GM18502 (cell line): ENCODE data around the gene COL18A1.

Source experiments
- ATAC-seq: cut with Tn5 transposase; IDR thresholded peaks from one replicate; pipeline ENCODE4 v1.9.1; 2021; ENCODE audit warnings: mild to moderate bottlenecking; ENCODE audit not compliant: unreplicated experiment, poor library complexity

The COL18A1 gene

DNA sequence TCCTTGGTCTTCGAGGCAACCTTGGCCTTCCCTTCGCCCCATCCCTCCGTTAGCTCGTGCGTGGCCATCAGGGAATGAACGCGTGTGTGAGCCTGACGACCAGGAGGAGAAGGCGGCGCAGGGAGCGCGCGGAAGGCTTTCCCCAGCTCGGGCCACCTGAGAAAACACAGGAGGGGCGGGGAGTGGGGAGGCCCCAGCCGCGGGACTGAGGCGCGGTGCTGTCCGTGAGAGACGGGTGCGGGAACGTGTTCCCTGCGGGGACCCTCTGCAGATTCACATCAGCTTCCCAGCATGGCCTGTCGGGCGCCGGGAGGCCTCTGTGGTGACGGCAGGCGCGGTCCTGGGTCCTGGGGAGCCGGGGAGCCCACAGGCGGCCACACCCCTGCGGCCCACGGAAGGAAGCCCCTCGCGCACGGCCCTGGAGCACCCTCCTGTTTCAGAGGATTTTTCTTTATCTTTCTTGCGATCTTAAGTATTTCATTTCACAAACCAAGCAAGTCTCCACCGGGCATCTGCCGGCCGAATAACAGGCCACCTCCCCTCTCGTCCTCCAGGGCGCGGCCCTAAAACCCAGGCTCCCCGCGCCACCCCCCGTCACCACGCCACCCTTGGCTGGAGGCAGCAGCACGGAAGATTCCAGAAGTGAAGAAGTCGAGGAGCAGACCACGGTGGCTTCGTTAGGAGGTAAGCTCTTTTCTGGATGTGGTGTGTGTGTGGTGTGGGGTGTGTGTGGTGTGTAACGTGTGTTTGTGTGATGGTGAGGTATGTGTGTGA is 71.0 kb downstream of the COL18A1 start:
- ATAC-seq = no peak

DNA sequence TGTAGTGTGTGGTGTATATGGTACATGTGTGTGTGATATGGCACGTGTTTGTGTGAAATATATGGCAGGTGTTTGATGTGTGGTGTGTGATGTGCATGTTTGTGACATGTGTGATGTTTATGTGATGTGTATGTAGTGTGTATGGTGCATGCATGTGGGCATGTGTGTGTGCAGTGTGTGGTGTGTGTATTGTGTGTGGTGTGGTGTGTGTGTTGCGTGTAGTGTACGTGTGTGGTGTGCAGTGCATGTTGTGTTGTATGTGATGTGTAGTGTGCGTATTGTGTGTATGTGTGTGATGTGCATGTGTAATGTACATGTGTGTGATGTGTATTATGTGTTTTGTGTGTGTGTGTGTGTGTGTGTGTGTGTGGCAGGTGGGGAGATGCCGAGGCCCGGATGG is 71.6 kb downstream of the COL18A1 start:
- ATAC-seq = no peak

DNA sequence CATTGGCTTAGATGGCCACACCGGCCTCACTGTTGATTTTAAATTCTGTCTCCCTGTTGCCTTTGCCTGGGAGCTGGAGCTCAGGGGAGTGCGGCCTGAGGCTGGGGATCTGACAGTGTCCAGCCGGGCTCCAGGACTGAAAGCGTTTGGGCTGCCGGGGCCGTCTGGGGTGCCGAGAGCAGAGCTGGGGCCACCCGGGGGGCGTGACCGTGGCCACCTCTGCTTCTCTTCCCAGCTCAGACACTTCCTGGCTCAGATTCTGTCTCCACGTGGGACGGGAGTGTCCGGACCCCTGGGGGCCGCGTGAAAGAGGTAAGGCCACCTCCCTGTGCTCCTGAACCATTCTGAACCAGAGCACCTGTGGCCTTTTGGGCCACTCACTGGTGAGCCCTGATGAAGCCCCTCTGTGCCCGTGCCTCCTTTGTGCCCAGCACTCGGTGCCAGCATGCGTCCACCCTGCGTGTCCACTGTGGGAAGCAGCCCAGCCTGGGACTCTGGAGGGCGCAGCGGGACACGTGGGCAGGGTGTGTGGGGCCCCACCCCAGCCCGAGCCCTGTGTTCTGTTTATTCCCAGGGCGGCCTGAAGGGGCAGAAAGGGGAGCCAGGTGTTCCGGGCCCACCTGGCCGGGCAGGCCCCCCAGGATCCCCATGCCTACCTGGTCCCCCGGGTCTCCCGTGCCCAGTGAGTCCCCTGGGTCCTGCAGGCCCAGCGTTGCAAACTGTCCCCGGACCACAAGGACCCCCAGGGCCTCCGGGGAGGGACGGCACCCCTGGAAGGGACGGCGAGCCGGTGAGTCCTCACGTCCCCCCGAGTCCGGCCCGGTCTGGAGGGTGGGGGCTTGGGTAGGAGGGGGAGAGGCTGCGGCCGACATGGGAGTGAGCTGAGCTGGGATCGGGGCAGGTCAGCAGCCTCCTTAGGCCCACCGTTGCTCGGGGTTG is 72.5 kb downstream of the COL18A1 start:
- ATAC-seq = no peak

DNA sequence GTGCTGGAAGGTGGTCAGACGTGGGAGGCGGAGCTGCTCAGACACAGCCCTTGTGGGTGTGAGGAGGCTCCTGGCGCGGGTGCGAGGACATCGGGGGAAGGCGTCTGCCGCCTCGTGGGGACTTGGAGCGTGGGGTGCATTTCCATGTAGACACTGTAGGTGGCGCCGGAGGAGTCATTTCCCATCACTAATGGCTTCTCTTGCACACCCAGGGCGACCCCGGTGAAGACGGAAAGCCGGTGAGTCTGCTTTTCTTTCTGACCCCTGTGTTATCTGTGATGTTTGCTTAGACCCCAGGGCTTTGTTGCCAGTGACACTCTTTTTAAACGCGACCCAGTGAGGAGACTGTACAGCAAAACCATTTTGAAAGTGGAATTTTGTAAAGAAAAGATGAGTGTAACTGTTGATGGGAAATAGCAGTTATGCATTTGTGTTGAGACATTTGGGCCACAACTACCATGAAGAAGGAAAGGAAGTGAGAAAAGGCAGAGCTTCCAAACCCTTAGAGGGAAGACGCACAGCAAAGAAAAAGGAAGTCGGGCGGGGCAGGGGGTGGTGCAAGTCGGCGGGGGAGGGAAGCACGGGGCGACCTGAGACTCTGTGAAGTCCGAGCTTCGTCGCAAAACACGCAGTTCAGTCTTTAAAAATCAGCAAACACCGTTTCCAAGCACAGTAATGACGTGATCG is 73.3 kb downstream of the COL18A1 start:
- ATAC-seq = no peak

DNA sequence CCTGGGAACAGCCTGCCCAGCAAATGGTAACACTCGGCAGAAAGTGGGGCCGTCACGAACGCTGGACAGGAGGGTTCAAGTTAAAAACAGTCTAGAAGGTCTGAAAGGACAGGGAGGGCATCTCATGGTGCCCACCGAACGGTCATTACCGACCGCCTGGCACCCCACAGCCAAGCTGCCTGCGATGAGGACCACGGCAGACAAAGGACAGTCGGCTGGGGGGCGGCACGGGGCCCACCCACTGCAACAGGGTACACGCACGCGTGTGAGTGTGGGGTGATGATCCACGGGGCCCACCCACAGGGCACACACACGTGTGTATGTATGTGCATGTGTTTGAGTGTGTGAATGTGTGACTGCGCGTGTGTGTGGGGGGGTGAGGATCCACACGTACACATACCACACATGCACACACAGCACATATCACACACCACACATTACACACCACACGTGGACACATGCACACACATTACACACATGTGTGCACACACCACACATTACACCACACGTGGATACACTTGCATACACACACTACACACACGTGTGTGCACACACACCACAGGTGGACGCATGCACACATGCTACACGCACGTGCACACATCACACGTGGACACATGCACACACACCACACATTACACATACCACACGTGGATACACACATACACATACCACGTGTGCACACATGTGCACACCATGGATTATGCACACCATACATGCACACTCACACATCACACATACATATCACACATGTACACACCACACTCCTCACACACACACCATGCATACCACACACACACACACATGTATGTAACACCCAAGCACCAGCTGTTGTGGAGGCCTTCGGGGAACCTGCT is 74.1 kb downstream of the COL18A1 start:
- no peak for ATAC-seq

DNA sequence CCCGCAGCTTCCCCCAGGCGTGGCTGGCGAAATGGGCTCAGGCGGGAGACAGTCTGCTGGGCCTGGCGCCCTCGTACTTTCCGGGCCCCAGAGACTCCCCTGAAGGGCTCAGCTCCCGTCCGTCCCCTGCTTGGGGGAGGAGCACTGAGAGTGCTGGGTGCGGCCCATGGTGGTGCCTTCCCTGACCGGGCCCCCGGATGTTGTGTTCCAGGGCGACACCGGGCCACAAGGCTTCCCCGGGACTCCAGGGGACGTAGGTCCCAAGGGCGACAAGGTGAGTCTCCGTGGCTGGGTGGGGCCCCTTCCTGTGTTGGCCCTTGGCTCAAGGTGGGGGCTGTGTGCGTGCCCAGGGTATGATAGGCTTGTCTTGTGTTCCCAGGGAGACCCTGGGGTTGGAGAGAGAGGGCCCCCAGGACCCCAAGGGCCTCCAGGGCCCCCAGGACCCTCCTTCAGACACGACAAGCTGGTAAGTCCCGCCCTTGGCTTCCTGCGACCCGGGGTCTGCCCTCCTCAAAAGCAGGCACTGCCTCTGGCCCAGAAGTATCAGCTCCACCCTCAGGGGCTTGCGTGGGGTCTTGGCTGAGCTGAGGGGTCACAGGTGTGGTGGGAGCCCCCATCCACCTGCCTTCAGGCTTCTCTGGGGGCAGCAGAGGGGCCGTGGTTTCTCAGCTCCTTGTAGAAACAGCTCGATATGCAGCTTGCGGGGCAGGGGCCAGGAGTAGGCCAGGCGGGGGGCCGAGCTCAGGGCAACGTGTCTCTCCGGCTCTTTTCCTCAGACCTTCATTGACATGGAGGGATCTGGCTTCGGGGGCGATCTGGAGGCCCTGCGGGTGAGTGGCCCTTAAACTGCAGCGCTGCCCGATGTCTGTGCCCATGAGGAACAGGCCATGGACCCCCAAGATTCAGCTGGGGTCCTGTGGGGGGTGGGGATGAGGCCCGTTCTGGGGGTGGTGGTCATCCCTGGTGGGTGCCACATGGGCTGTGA is 75.0 kb downstream of the COL18A1 start:
- no peak for ATAC-seq

DNA sequence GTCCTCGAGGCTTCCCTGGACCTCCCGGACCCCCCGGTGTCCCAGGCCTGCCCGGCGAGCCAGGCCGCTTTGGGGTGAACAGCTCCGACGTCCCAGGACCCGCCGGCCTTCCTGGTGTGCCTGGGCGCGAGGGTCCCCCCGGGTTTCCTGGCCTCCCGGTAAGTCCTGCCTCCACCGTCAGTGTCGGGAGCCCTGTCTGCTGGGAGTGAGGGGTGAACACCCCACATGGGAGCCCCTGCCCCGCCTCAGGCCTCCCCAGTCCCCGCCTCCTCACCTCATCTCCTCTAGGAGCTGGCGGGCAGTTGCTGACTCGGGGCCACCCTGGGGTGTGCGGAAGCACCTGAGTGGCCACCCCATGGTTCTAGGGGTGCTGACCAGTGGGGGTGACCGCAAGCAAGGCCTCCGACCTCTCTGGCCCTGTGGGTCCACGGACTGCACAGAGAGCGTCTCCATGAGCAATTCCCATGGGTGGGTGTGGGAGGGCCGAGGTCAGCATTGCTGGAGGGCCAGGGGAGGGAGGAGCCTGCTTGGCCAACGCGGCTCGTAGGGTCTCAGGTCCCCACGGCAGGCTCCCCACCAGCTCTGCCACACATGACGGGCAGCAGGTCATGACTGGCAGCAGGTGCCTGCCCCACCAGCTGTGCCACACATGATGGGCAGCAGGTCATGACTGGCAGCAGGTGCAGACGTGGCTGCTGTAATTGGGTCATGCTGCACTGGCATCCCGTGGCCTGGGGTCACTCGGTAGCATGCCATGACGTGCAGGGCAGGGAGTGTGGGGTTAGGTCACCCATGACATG is 75.9 kb downstream of the COL18A1 start:
- no peak for ATAC-seq

DNA sequence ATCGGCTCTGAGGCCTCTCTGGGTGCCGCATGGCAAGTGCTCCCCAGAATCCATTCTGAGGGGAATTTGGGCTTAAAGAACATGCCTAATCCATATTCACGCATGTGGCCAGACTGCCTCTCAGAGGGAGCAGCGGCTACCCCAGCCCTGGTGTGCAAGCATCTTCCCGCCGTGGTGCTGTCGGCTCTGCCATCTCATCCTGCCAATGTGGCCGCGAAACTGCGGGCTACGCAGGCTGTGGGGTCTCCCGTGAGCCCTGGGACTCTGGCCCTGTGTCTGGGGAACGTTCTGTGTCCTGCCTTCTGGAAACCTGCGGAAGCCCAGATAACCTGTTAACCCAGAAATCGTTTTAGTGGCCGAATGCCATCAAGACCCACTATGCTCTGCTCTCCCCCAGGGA is 76.6 kb downstream of the COL18A1 start:
- no peak for ATAC-seq

DNA sequence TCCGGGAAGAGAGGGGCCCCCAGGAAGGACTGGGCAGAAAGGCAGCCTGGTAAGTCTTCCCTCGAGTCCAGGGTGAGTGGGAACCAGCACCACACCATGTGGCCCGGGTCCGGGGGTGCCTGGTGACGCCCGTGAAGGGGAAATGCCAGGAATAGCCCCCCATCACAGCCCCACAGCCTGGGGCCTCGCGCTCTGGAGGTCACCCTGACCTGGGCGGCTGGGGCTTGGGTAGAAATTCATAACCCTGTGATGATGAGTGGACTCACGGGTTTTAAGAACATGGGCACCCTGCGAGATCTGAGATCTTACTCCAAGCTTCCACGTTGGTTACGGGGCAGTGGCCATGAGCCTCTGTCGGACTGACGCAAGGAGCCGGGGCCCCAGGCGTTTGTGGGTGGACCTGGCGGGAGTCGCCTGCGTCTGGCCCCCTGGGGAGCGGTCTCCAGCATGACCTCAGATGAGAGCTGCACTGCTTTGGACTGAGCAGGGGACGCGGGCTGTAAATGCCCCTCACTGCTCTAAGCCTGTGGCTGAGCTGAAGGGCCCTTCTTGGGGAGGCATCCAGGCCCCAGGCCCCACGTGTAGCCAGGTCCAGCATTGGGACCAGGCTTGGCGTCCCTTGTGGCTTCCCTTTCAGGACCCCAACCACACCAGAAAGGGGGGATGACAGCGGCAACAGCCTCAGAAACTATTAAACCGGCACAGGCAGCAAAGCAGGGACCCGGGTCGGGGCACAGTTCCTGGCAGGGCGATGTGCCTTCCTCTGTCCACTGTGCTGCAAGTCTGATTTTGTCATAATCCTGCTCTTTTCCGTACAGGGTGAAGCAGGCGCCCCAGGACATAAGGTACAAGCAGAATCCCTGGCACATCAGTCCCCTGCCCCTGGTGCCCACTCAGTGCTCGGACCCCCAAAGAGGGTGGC is 77.3 kb downstream of the COL18A1 start:
- ATAC-seq = no peak

DNA sequence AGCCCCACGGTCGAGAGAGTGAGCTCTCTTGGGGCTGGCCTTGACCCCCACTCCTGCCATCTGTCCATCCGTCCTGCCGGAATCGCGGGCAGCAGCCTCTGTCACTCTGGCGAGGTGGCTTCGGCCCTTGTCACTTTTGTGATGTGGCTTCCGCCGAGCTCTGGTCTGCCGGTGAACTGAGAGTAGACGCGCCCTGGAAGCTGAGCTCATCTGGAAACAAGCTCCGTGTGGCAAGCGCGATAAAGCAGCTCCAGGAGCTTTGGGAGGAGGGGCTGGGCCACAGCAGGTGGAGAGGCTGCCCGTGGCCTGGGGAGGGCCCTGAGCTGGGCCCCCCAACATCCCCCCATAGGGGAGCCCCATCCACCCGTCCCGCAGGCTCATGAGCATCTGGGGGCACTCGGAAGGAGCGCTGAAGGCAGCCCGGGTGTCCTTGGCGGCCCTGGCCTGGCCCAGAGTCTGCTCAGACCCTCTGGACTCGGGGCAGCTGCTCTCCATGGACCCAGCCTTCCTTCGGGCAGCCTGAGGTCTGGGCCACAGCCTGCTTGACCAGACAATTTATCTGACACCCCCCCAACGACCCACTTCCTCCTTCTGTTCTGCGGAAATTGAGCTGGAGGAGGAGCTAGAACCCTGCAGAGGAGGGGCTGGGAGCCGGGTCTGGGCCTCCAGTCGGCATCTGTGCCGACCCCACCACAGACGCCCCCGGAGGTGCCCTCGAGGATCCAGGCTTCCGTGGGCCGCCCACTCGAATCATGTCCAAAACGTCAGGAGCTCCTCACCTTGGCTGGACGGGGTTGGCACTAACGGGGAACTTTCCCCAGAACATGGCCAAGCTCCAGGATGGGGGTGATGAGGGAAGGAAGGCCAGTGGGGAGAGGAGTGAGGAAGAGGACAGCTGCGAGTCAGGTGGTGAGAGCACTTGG is 78.2 kb downstream of the COL18A1 start:
- no peak for ATAC-seq

DNA sequence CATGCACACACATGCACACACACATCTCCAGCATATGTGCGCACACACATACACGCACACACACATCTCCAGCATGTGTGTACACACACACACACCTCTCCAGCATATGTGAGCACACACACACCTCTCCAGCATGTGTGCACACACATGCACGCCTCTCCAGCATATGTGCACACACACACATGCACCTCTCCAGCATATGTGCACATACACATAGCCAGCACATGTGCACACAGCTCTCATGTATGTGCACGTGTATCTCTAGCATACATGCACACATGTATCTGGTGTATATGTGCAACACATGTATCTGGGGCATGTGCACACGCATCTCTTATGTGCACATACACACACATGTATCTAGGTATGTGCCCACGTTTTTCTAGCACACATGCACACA is 79.4 kb downstream of the COL18A1 start:
- ATAC-seq = no peak

DNA sequence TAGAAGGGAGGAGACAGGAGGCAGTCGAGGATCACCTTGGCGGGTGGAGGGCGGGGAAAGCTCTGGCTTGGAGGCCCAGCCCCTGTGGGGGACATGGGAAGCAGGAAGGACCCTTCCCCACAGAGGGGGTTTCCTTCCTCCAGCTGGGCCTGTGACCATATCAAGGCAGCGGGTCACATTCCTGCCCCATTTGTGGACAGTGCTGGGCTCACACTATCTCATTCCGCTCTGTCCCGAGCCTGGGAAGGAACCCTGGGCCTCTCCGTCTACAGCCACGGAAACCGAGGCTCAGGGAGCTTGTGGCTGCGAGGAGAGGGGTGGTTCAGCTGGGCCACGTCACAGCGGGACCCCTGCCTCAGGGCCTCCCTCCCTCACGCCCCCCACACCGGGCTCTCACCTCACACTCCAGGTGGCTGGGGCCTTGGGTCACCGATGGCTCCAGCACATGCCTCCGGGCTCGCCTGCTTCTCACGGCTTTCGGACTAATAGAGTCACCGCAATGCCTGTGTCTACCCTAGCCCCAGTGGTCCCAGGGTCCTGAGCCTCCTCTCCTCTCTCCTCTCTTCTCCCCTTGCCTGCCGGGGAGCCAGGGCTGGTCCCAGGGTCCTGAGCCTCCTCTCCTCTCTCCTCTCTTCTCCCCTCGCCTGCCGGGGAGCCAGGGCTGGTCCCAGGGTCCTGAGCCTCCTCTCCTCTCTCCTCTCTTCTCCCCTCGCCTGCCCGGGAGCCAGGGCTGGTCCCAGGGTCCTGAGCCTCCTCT is 80.9 kb downstream of the COL18A1 start:
- no peak for ATAC-seq

DNA sequence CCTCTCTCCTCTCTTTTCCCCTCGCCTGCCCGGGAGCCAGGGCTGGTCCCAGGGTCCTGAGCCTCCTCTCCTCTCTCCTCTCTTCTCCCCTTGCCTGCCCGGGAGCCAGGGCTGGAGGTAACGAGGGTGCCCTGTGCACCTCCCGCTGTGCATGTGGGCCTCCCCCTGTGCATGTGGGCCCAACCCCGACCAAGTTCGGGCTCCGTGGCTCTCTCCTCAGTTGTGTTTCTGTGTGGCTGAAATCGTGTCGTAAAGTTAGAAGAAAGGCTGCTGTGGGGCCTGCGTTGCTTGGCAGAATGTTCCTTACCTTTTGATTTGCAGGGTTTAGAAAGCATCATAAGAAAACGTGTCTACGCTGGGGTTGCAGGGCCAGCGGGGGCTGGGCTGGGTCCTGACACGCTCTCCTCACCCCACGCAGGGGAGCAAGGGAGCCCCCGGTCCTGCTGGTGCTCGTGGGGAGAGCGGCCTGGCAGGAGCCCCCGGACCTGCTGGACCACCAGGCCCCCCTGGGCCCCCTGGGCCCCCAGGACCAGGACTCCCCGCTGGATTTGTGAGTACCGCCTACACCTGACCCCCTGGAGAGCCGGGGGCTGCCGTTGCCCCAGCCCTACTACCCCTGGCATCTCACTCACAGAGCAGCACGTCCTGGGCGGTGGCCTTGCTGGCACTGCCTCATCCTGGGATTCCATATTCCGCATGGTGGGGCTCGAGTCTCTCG is 81.6 kb downstream of the COL18A1 start:
- no peak for ATAC-seq

DNA sequence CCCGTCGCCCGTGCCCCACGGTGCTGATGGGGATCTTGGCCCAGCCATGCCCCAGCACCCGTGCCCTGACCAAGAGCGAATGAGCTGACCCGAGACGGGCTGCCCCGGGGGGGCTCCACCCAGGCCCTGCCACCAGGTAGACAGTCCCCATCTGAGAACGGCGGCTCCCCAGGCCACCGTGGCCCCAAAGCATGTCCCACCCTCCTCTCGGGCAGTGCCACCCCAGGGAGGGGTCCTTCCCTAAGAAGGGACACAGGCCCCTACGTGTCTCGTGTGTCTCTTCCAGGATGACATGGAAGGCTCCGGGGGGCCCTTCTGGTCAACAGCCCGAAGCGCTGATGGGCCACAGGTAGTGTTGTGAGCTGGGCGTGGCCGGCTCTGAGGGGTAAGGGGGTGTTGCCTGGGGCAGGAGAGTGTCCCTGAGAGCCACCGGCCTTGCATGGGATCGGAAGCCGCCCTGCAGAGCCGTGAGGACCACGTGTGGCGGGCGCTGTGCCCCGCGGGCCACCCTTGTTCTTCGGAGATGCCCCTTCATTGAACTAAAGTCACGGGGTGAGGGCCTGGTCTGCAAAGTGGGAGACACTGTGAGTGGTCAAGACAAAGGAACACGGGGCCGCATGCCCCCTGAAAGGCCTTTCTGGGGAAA is 82.3 kb downstream of the COL18A1 start:
- ATAC-seq = no peak
